Neural progenitor cell (in vitro differentiated cells): ENCODE data around the gene WNT6. TPM values are rescaled to one million over a fixed set of nuclear protein-coding genes. Genes with fewer than 3 reads are reported as not detected.

ENCODE experiments used
- DNase-seq: peaks from one replicate; pipeline ENCODE4 v3.0.0-alpha.2; 2016; ENCODE audit warnings: low spot score
- H2AFZ ChIP-seq: fragments of 200-600 bp; sonication (generic); replicated peaks from 2 replicates; pipeline ENCODE4 v1.6.1; 2016; ENCODE audit warnings: antibody characterized with exemption
- H3F3A ChIP-seq: fragments of 200-600 bp; sonication (generic); 2 replicates; pipeline ENCODE4 v1.6.1; 2016; ENCODE audit warnings: antibody characterized with exemption, low read depth
- H3K27ac ChIP-seq: fragments of 200-600 bp; sonication (generic); 2 replicates; pipeline ENCODE4 v1.5.1; 2016; ENCODE audit warnings: mild to moderate bottlenecking
- H3K27me3 ChIP-seq: fragments of 200-600 bp; sonication (generic); 2 replicates; pipeline ENCODE4 v1.6.1; 2016; ENCODE audit warnings: mild to moderate bottlenecking, moderate library complexity
- H3K36me3 ChIP-seq: fragments of 200-600 bp; sonication (generic); 2 replicates; pipeline ENCODE4 v1.5.1; 2016
- H3K4me1 ChIP-seq: fragments of 200-600 bp; sonication (generic); 2 replicates; pipeline ENCODE4 v1.6.1; 2016; ENCODE audit warnings: mixed run types
- H3K4me2 ChIP-seq: fragments of 200-600 bp; sonication (generic); 2 replicates; pipeline ENCODE4 v1.6.1; 2016
- H3K4me3 ChIP-seq: fragments of 200-600 bp; sonication (generic); 2 replicates; pipeline ENCODE4 v1.5.1; 2016
- H3K79me2 ChIP-seq: fragments of 200-600 bp; sonication (generic); 2 replicates; pipeline ENCODE4 v1.6.1; 2016; ENCODE audit warnings: low read depth
- H3K9ac ChIP-seq: fragments of 200-600 bp; sonication (generic); 2 replicates; pipeline ENCODE4 v1.6.1; 2016
- H3K9me3 ChIP-seq: fragments of 200-600 bp; sonication (generic); 2 replicates; pipeline ENCODE4 v1.5.1; 2016; ENCODE audit warnings: low read depth
- H4K20me1 ChIP-seq: fragments of 200-600 bp; sonication (generic); 2 replicates; pipeline ENCODE4 v1.6.1; 2016; ENCODE audit warnings: low read depth
- H3K27ac Mint-ChIP-seq: 3 replicates; pipeline ENCODE4 v1.8.0; 2021; ENCODE audit warnings: mixed read lengths
- H3K27me3 Mint-ChIP-seq: 2 replicates; pipeline ENCODE4 v1.8.0; 2022; ENCODE audit warnings: low read depth, mild to moderate bottlenecking, inconsistent platforms, moderate library complexity, mixed read lengths; ENCODE audit not compliant: insufficient read depth
- H3K36me3 Mint-ChIP-seq: 3 replicates; pipeline ENCODE4 v1.8.0; 2021; ENCODE audit warnings: mixed read lengths
- H3K4me1 Mint-ChIP-seq: 3 replicates; pipeline ENCODE4 v1.8.0; 2021; ENCODE audit warnings: mixed read lengths
- H3K4me3 Mint-ChIP-seq: 3 replicates; pipeline ENCODE4 v1.8.0; 2021; ENCODE audit warnings: mild to moderate bottlenecking, moderate library complexity, mixed read lengths
- H3K9me3 Mint-ChIP-seq: 3 replicates; pipeline ENCODE4 v1.8.0; 2020; ENCODE audit warnings: mixed read lengths
- CTCF ChIP-seq: fragments of 200-600 bp; sonication (generic); IDR thresholded peaks from 2 replicates; pipeline ENCODE4 v1.5.1; 2017; ENCODE audit warnings: antibody characterized with exemption, mild to moderate bottlenecking
- EZH2 ChIP-seq: fragments of 200-600 bp; sonication (generic); IDR thresholded peaks from 2 replicates; pipeline ENCODE4 v1.6.1; 2017; ENCODE audit warnings: antibody characterized with exemption, mild to moderate bottlenecking, moderate library complexity
- EZH2phosphoT487 ChIP-seq: fragments of 200-600 bp; sonication (generic); IDR thresholded peaks from 2 replicates; pipeline ENCODE4 v1.6.1; 2017; ENCODE audit warnings: antibody characterized with exemption
- total RNA-seq: library from RNA; depleted of rRNA; stranded (reverse); fragments of >200 nt; gene quantifications from 2 replicates; pipeline ENCODE4 v1.2.3, GENCODE V29; 2015; ENCODE audit warnings: low replicate concordance

Gene WNT6
- total RNA-seq, 1 donor from 2014 or later: not detected

DNA sequence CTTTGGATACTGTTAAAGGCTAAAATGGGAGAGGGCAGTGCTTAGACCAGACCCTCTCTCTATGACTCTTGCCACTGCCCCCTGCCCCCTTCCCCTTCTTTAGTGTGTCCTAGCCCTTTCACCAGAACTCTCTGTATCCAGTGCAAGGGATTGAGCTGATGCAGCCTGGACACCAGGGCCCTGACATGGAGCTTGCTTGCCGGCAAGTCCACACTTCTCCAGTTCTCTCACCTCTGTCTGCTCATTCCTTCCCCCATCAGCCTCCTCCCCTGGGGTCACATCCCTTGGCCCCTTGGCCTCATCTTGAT is 1.5 kb upstream of the WNT6 start:
- no peak for DNase-seq
- peaks cover 86% of the 10 kb centered on the region for H3K27me3 Mint-ChIP-seq
- Histone ChIP-seq H2AFZ (no peak overlapping the region), H3K27ac (no peak overlapping the region), H3K9me3 (no peaks in the 10 kb centered on the region), H4K20me1 (peaks cover 35% of the 10 kb centered on the region), H3K4me1 (peaks cover 23% of the 10 kb centered on the region), H3K79me2 (no peaks in the 10 kb centered on the region), H3K4me2 (no peak overlapping the region), H3K4me3 (no peak overlapping the region), H3K27me3 (peaks cover 100% of the 10 kb centered on the region), H3K9ac (no peak overlapping the region), H3K36me3 (no peaks in the 10 kb centered on the region), H3F3A (peaks cover 28% of the 10 kb centered on the region)
- TF ChIP-seq EZH2phosphoT487 (no peak), EZH2 (no peak), CTCF (no peak)
- no peaks in the 10 kb centered on the region for H3K36me3 Mint-ChIP-seq
- no peaks in the 10 kb centered on the region for H3K9me3 Mint-ChIP-seq
- H3K4me1 Mint-ChIP-seq: peaks cover 18% of the 10 kb centered on the region
- no peak overlapping the region for H3K27ac Mint-ChIP-seq
- no peak overlapping the region for H3K4me3 Mint-ChIP-seq

- Histone ChIP-seq H3K4me1 (peaks cover 16% of the 10 kb centered on the region), H3K79me2 (no peaks in the 10 kb centered on the region), H3F3A (peaks cover 20% of the 10 kb centered on the region), H3K4me2 (peak overlapping the region; percentile 86), H3K9ac (no peak overlapping the region), H4K20me1 (peaks cover 35% of the 10 kb centered on the region), H3K27me3 (peaks cover 100% of the 10 kb centered on the region), H3K9me3 (no peaks in the 10 kb centered on the region), H3K4me3 (peak overlapping the region; percentile 46), H2AFZ (no peak overlapping the region), H3K27ac (no peak overlapping the region), H3K36me3 (no peaks in the 10 kb centered on the region)
- Mint-ChIP-seq H3K4me1 (peaks cover 19% of the 10 kb centered on the region), H3K27ac (no peak overlapping the region), H3K9me3 (peaks cover 2% of the 10 kb centered on the region), H3K27me3 (peaks cover 86% of the 10 kb centered on the region), H3K36me3 (no peaks in the 10 kb centered on the region), H3K4me3 (peak overlapping the region; percentile 83)
- peak; percentile 45 for DNase-seq
- TF ChIP-seq EZH2: peak; percentile 85
- peak; percentile 84 for TF ChIP-seq EZH2phosphoT487
- no peak for TF ChIP-seq CTCF
Measured at GRCh38 chr2:218858671-218859555, 692 bp upstream of the WNT6 start.

GRCh38 chr2:218859988-218860831 is 605 bp downstream of the WNT6 start:
- Histone ChIP-seq H3K4me3 (peak overlapping the region; percentile 46), H3K27ac (no peak overlapping the region), H3F3A (peaks cover 17% of the 10 kb centered on the region), H3K4me1 (peaks cover 19% of the 10 kb centered on the region), H3K36me3 (no peaks in the 10 kb centered on the region), H3K27me3 (peaks cover 100% of the 10 kb centered on the region), H4K20me1 (peaks cover 35% of the 10 kb centered on the region), H3K9ac (no peak overlapping the region), H2AFZ (peak overlapping the region; percentile 72), H3K9me3 (no peaks in the 10 kb centered on the region), H3K4me2 (peak overlapping the region; percentile 86), H3K79me2 (no peaks in the 10 kb centered on the region)
- Mint-ChIP-seq H3K4me1 (peaks cover 20% of the 10 kb centered on the region), H3K36me3 (no peaks in the 10 kb centered on the region), H3K9me3 (peaks cover 2% of the 10 kb centered on the region), H3K4me3 (peak overlapping the region; percentile 81), H3K27ac (no peak overlapping the region), H3K27me3 (peaks cover 84% of the 10 kb centered on the region)
- TF ChIP-seq EZH2phosphoT487 (peak; percentile 73), CTCF (no peak), EZH2 (peak; percentile 89)
- DNase-seq: no peak
